HCT116 (cell line): ENCODE results near the gene PDXK. TPM values are rescaled to one million over a fixed set of nuclear protein-coding genes. Genes with fewer than 3 reads are reported as not detected.

Experiments used
- ATAC-seq: fragments of 200-7000 bp; cut with Tn5 transposase; 2 replicates; pipeline ENCODE4 v1.9.1; 2020; ENCODE audit warnings: mild to moderate bottlenecking, moderate library complexity
- BruUV-seq: library from RNA; stranded (reverse); fragments of 400-500 nt; replicated peaks from 2 replicates; lab custom pipeline; 2021; lab: Mats Ljungman, UMichigan
- CTCF ChIA-PET: fragments of 300-600 bp; sonication (Branson Sonifier 250); formaldehyde crosslinking; loops from one replicate; lab custom pipeline; 2021; ENCODE audit warnings: antibody characterized with exemption; lab: Charles Lee
- POLR2A ChIA-PET: fragments of 300-600, 350-600 bp; sonication (Branson Sonifier 250); formaldehyde crosslinking; loops from one replicate; lab custom pipeline; 2021; ENCODE audit warnings: antibody characterized with exemption; lab: Charles Lee
- RAD21 ChIA-PET, 2 experiments: fragments of 300-600 bp; sonication (Branson Sonifier 250); formaldehyde crosslinking; loops; one replicate each; lab custom pipeline; 2023; ENCODE audit warnings: low total read pairs in 2 of 2; ENCODE audit not compliant: uncharacterized antibody in 2 of 2, unreplicated experiment in 2 of 2, low non-redundant PET in 1 of 2; lab: Charles Lee
- DNase-seq: peaks from one replicate; pipeline ENCODE4 v3.0.0-alpha.2; 2010; ENCODE audit warnings: low read depth, low spot score
- H2AFZ ChIP-seq: fragments of 200-600 bp; shearing (Covaris generic), sonication (generic); 2 replicates; pipeline ENCODE4 v1.6.1; 2017; ENCODE audit warnings: low read depth, mixed run types, mixed read lengths, antibody characterized with exemption, low read length; ENCODE audit not compliant: poor library complexity, severe bottlenecking
- H3K27ac ChIP-seq: 2 replicates; pipeline ENCODE4 v1.5.1; 2012; ENCODE audit warnings: low read depth, low read length
- H3K27me3 ChIP-seq: fragments of 200-600 bp; sonication (generic); 2 replicates; pipeline ENCODE4 v1.6.1; 2016; ENCODE audit warnings: mixed run types, low read length, mixed read lengths; ENCODE audit not compliant: insufficient read depth
- H3K36me3 ChIP-seq, 2 experiments: fragments of 200-500 bp in 1 of 2; fragments of 200-600 bp in 1 of 2; sonication (Bioruptor generic) in 1 of 2; sonication (generic) in 1 of 2; 2 replicates each; pipeline versions ENCODE4 v1.5.1 to v1.6.1; 2014 to 2016; ENCODE audit warnings: low read length in 2 of 2, inconsistent platforms in 1 of 2, mixed read lengths in 1 of 2, mixed run types in 1 of 2; ENCODE audit not compliant: insufficient read depth in 2 of 2, control insufficient read depth in 1 of 2
- H3K4me1 ChIP-seq, 2 experiments: fragments of 200-600 bp in 1 of 2; sonication (generic) in 1 of 2; 2 replicates each; pipeline versions ENCODE4 v1.5.1 to v1.6.1; 2012 to 2017; ENCODE audit warnings: low read length in 2 of 2, inconsistent platforms in 1 of 2, mild to moderate bottlenecking in 1 of 2, mixed read lengths in 1 of 2, mixed run types in 1 of 2, moderate library complexity in 1 of 2; ENCODE audit not compliant: insufficient read depth in 2 of 2, control insufficient read depth in 1 of 2
- H3K4me2 ChIP-seq: fragments of 200-600 bp; sonication (generic); 2 replicates; pipeline ENCODE4 v1.6.1; 2017; ENCODE audit warnings: mixed run types, low read length, mixed read lengths
- H3K4me3 ChIP-seq, 2 experiments: fragments of 200-600 bp in 1 of 2; sonication (generic) in 1 of 2; replicated peaks in 1 of 2; 2 replicates each; pipeline ENCODE4 v1.5.1; 2011 to 2016; ENCODE audit warnings: low read length in 2 of 2, control low read depth in 1 of 2, low read depth in 1 of 2, mild to moderate bottlenecking in 1 of 2, mixed read lengths in 1 of 2, mixed run types in 1 of 2
- H3K79me2 ChIP-seq: fragments of 200-600 bp; sonication (generic); 2 replicates; pipeline ENCODE4 v1.6.1; 2017; ENCODE audit warnings: mild to moderate bottlenecking, mixed run types, low read length, moderate library complexity, mixed read lengths; ENCODE audit not compliant: insufficient read depth
- H3K9ac ChIP-seq: fragments of 200-600 bp; sonication (generic); 2 replicates; pipeline ENCODE4 v1.6.1; 2016; ENCODE audit warnings: low read length, mixed read lengths
- H3K9me2 ChIP-seq: fragments of 200-600 bp; sonication (generic), shearing (Covaris generic); 2 replicates; pipeline ENCODE4 v1.6.1; 2017; ENCODE audit warnings: mixed run types, mild to moderate bottlenecking, moderate library complexity; ENCODE audit not compliant: insufficient read depth
- H3K9me3 ChIP-seq, 2 experiments: fragments of 200-500 bp in 1 of 2; fragments of 200-600 bp in 1 of 2; sonication (Bioruptor generic) in 1 of 2; sonication (generic) in 1 of 2; 2 replicates each; pipeline ENCODE4 v1.6.1; 2014 to 2017; ENCODE audit warnings: low read length in 2 of 2, mixed read lengths in 2 of 2, inconsistent platforms in 1 of 2, low read depth in 1 of 2, mild to moderate bottlenecking in 1 of 2, mixed run types in 1 of 2, moderate library complexity in 1 of 2; ENCODE audit not compliant: control insufficient read depth in 1 of 2, insufficient read depth in 1 of 2
- H4K20me1 ChIP-seq: fragments of 200-600 bp; sonication (generic), shearing (Covaris generic); 2 replicates; pipeline ENCODE4 v1.6.1; 2017; ENCODE audit warnings: mixed run types, mild to moderate bottlenecking, moderate library complexity; ENCODE audit not compliant: insufficient read depth
- CBX3 ChIP-seq: IDR thresholded peaks from 2 replicates; pipeline ENCODE4 v1.6.1; 2012; ENCODE audit warnings: low read depth
- CEBPB ChIP-seq: IDR thresholded peaks from 2 replicates; pipeline ENCODE4 v1.6.1; 2012; ENCODE audit warnings: low read depth
- ELF1 ChIP-seq: IDR thresholded peaks from 2 replicates; pipeline ENCODE4 v1.6.1; 2012; ENCODE audit warnings: low read depth, borderline replicate concordance
- EZH2 ChIP-seq: fragments of 200-600 bp; sonication (generic); IDR thresholded peaks from 2 replicates; pipeline ENCODE4 v1.6.1; 2017; ENCODE audit warnings: antibody characterized with exemption, mixed run types
- EZH2phosphoT487 ChIP-seq: fragments of 200-600 bp; IDR thresholded peaks from 2 replicates; pipeline ENCODE4 v1.6.1; 2018; ENCODE audit warnings: antibody characterized with exemption, borderline replicate concordance
- FOSL1 ChIP-seq: IDR thresholded peaks from 2 replicates; pipeline ENCODE4 v1.6.1; 2012; ENCODE audit warnings: low read depth
- SIN3A ChIP-seq: IDR thresholded peaks from 2 replicates; pipeline ENCODE4 v1.6.1; 2012; ENCODE audit warnings: low read depth
- ZFX ChIP-seq: fragments of 450-650 bp; IDR thresholded peaks from 2 replicates; pipeline ENCODE4 v1.6.1; 2017
- intact Hi-C: fragments of 100-400 bp; cut with micrococcal nuclease; formaldehyde crosslinking; loops from 2 replicates; pipeline ENCODE4 v1.10.0; 2022
- total RNA-seq: library from RNA; stranded (reverse); gene quantifications from one replicate; pipeline ENCODE4 v1.2.1, GENCODE V29; 2021; ENCODE audit not compliant: unreplicated experiment
- TF ChIP-seq, protein P1 (sequence below): IDR thresholded peaks from 2 replicates; pipeline ENCODE4 v1.6.1; 2011; ENCODE audit warnings: mild to moderate bottlenecking, low read length, moderate library complexity; ENCODE audit not compliant: insufficient replicate concordance; ENCODE audit errors: extremely low read depth

The PDXK gene
- total RNA-seq, 1 experiment from 2014 or later: 127 TPM

DNA sequence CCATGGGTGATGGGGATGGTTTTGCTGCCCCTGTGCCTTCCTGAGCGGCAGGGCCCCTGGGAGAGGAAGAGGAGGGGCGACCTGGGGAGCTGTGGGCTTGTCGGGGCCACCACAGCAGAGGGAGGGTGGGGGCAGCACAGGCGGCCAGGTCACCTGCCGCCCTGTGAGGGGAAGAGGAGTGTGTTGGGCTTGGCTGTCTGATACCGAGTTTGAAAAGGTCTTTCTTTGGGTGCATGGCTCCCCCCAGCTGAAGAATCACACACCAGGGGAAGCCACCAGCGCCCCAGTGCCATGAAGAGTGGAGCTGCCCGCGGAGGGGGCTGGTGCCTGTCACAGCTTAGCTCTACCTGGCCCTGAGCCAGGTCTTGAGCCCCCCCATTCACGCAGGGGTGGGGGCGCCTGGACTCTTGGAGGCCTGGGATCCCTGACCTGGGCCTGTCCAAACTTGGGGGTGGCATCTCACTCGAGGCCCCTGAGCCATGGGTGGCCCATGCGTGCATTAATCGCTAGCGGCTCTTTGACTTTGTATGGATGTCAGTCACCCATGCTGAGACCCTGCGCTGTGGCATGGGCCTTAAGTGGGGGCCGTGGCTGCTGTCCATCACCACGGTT, 30.8 kb downstream of the PDXK start:
- BruUV-seq: no TSS peak

More for the DNA sequence above, 30.8 kb downstream of the PDXK start:
- TF ChIP-seq ZFX (no peak), FOSL1 (no peak), ELF1 (no peak), EZH2 (no peak), EZH2phosphoT487 (no peak), SIN3A (no peak), CBX3 (no peak), CEBPB (no peak)
- TF ChIP-seq, protein P1, sequence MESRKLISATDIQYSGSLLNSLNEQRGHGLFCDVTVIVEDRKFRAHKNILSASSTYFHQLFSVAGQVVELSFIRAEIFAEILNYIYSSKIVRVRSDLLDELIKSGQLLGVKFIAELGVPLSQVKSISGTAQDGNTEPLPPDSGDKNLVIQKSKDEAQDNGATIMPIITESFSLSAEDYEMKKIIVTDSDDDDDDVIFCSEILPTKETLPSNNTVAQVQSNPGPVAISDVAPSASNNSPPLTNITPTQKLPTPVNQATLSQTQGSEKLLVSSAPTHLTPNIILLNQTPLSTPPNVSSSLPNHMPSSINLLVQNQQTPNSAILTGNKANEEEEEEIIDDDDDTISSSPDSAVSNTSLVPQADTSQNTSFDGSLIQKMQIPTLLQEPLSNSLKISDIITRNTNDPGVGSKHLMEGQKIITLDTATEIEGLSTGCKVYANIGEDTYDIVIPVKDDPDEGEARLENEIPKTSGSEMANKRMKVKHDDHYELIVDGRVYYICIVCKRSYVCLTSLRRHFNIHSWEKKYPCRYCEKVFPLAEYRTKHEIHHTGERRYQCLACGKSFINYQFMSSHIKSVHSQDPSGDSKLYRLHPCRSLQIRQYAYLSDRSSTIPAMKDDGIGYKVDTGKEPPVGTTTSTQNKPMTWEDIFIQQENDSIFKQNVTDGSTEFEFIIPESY: no peak
- Histone ChIP-seq H3K27me3 (no peaks in the 10 kb centered on the region), H3K9me2 (no peaks in the 10 kb centered on the region), H3K4me1 (peaks cover 0 to 12% of the 10 kb centered on the region in 2 experiments; a peak in 2 of 4 replicates), H3K4me3 (no peak overlapping the region), H3K9ac (no peak overlapping the region), H3K27ac (no peak overlapping the region), H3K36me3 (peaks cover 22 to 54% of the 10 kb centered on the region in 2 experiments; a peak in 3 of 4 replicates), H4K20me1 (no peaks in the 10 kb centered on the region), H3K9me3 (no peaks in the 10 kb centered on the region), H2AFZ (no peak overlapping the region), H3K79me2 (no peaks in the 10 kb centered on the region), H3K4me2 (no peak overlapping the region)
- ChIA-PET CTCF (no interaction called here), RAD21 (no interaction called here), POLR2A (no interaction called here)
- ATAC-seq (no peak; the same call in 1 of the 2 replicates), DNase-seq (no peak)
- intact Hi-C loops: no loop called here
